Activated T-cell treated with anti-CD3 and anti-CD28 coated beads, Interleukin-2, amount 50 U/mL, for 24 hours (primary cell): Measurements from ENCODE around the gene ATP5F1D.
A peak's percentile ranks its signal among the peaks of the same experiment; 100 is the strongest.

Source experiments
- DNase-seq: peaks from one replicate; pipeline ENCODE4 v3.0.0-alpha.2; 2020
- H3K27ac Mint-ChIP-seq: 2 replicates; pipeline ENCODE4 v1.8.0; 2020; ENCODE audit warnings: mild to moderate bottlenecking, mixed read lengths
- H3K27me3 Mint-ChIP-seq: 2 replicates; pipeline ENCODE4 v1.8.0; 2020; ENCODE audit warnings: mixed read lengths
- H3K36me3 Mint-ChIP-seq: 2 replicates; pipeline ENCODE4 v1.8.0; 2020; ENCODE audit warnings: low read depth, mixed read lengths
- H3K4me1 Mint-ChIP-seq: 2 replicates; pipeline ENCODE4 v1.8.0; 2020; ENCODE audit warnings: low read depth, mixed read lengths
- H3K4me3 Mint-ChIP-seq: 2 replicates; pipeline ENCODE4 v1.8.0; 2020; ENCODE audit warnings: mild to moderate bottlenecking, moderate library complexity, mixed read lengths
- H3K9me3 Mint-ChIP-seq: 2 replicates; pipeline ENCODE4 v1.8.0; 2020; ENCODE audit warnings: mixed read lengths

Gene ATP5F1D

GRCh38 chr19:1216756-1217155 lies 24.8 kb upstream of the ATP5F1D start:
- H3K9me3 Mint-ChIP-seq, result no peaks in the 10 kb centered on the region
- H3K36me3 Mint-ChIP-seq, result peaks cover 40% of the 10 kb centered on the region
- no peaks in the 10 kb centered on the region for H3K27me3 Mint-ChIP-seq
- H3K4me1 Mint-ChIP-seq, result peaks cover 22% of the 10 kb centered on the region
- H3K4me3 Mint-ChIP-seq, result no peak overlapping the region
- H3K27ac Mint-ChIP-seq, result peak overlapping the region; percentile 44
- no peak for DNase-seq

DNA sequence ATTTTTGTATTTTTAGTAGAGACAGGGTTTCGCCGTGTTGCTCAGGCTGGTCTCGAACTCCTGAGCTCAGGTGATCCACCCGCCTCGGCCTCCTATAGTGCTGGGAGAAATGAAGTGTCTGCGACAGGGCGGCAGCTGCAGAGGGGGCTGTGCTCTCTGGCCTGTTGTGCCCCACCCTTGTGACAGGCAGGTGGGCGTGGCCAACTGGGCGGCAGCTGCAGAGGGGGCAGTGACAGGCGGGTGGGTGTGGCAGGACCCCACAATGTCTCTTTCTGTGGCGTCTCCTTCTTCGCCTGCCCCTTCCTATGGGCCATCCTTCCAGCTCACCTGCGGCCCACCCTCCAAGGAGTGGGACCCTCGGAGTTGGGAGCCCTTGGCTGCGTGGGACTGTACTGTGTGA lies 24.2 kb upstream of the ATP5F1D start:
- Mint-ChIP-seq H3K27me3 (no peaks in the 10 kb centered on the region), H3K4me1 (peaks cover 22% of the 10 kb centered on the region), H3K27ac (peak overlapping the region; percentile 40), H3K9me3 (no peaks in the 10 kb centered on the region), H3K4me3 (no peak overlapping the region), H3K36me3 (peaks cover 39% of the 10 kb centered on the region)
- no peak for DNase-seq

GRCh38 chr19:1218751-1219567 lies 22.6 kb upstream of the ATP5F1D start:
- H3K36me3 Mint-ChIP-seq, result peaks cover 39% of the 10 kb centered on the region
- no peak overlapping the region for H3K27ac Mint-ChIP-seq
- H3K4me1 Mint-ChIP-seq, result peaks cover 12% of the 10 kb centered on the region
- H3K9me3 Mint-ChIP-seq, result no peaks in the 10 kb centered on the region
- H3K4me3 Mint-ChIP-seq, result no peak overlapping the region
- no peaks in the 10 kb centered on the region for H3K27me3 Mint-ChIP-seq
- no peak for DNase-seq

DNA sequence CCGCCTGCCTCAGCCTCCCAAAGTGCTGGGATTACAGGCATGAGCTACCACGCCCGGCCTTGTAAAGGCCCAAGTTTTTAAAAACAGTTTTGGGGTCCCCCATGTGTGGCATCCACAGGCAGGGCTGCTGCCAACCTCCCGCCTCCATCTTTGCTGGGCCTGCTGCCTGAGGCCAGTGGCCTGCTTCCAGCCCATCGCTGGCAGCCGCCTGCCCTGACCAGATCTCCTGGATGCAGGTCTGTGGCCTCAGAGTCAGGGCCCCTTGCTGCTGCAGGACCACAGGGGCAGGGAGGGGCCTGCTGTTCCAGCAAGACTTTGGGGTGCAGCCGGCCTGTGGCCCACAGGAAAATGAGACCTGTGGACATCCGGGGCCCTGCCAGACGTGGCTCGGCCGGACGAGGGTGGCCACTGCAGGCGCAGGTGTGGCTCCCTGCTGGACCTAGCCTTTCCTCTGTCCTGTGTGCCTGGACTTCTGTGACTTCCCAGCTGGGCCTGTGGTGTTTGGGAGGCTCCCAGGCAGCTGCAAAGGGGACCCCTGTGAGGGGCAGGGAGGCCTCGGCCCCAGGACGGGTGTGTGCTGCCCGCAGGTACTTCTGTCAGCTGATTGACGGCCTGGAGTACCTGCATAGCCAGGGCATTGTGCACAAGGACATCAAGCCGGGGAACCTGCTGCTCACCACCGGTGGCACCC lies 21.6 kb upstream of the ATP5F1D start:
- DNase-seq, result no peak
- Mint-ChIP-seq H3K9me3 (no peaks in the 10 kb centered on the region), H3K27me3 (no peaks in the 10 kb centered on the region), H3K36me3 (peaks cover 34% of the 10 kb centered on the region), H3K4me3 (no peak overlapping the region), H3K27ac (no peak overlapping the region), H3K4me1 (peaks cover 8% of the 10 kb centered on the region)

- H3K36me3 Mint-ChIP-seq, result peaks cover 33% of the 10 kb centered on the region
- no peak for DNase-seq
- no peak overlapping the region for H3K27ac Mint-ChIP-seq
- H3K4me1 Mint-ChIP-seq, result peaks cover 8% of the 10 kb centered on the region
- H3K4me3 Mint-ChIP-seq, result no peak overlapping the region
- H3K27me3 Mint-ChIP-seq, result no peaks in the 10 kb centered on the region
- H3K9me3 Mint-ChIP-seq, result no peaks in the 10 kb centered on the region
Observed at GRCh38 chr19:1220477-1220930, 21.0 kb upstream of the ATP5F1D start.

- peaks cover 28% of the 10 kb centered on the region for H3K36me3 Mint-ChIP-seq
- H3K27me3 Mint-ChIP-seq, result no peaks in the 10 kb centered on the region
- no peak overlapping the region for H3K27ac Mint-ChIP-seq
- H3K9me3 Mint-ChIP-seq, result no peaks in the 10 kb centered on the region
- DNase-seq, result no peak
- H3K4me1 Mint-ChIP-seq, result peaks cover 4% of the 10 kb centered on the region
- no peak overlapping the region for H3K4me3 Mint-ChIP-seq
Observed at GRCh38 chr19:1220976-1221903, 20.3 kb upstream of the ATP5F1D start.

DNA sequence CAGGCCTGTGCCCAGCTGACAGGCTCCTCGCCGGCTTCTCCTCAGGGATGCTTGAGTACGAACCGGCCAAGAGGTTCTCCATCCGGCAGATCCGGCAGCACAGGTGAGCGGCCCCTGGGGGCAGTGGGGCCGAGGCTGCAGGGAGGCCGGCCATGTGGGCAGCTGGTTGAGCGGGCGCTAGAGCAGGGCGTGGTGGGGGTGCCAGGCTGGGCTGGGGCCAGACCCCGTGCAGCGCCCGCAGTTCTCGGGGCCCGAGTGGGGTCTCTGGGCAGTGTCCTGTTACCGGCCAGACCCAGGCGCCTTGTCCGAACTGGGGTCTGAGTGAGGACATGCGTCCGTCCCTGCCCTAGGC lies 19.7 kb upstream of the ATP5F1D start:
- Mint-ChIP-seq H3K4me3 (no peak overlapping the region), H3K27ac (no peak overlapping the region), H3K36me3 (peaks cover 23% of the 10 kb centered on the region), H3K27me3 (no peaks in the 10 kb centered on the region), H3K9me3 (no peaks in the 10 kb centered on the region), H3K4me1 (peaks cover 2% of the 10 kb centered on the region)
- no peak for DNase-seq

DNA sequence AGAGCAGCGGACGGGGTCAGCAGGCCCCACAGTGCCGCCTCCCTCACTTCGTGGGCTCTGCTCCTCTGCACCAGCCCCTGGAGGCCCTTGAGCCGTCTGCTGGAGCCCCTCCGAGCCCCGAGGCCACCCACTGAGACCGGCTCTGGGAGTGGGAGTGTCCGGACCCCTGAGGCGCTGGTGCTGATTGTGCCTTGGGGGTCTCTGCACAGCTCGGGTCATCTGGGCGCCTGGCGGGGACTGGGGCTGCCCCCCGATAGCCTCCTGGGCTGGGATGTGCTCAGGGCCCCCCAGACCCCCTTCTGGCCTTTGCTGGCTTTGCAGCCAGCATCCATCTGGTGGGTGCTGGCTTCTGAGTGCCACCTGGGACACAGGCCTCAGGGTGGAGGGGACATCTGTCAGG lies 19.2 kb upstream of the ATP5F1D start:
- Mint-ChIP-seq H3K4me1 (no peaks in the 10 kb centered on the region), H3K36me3 (peaks cover 24% of the 10 kb centered on the region), H3K4me3 (no peak overlapping the region), H3K27me3 (no peaks in the 10 kb centered on the region), H3K9me3 (no peaks in the 10 kb centered on the region), H3K27ac (no peak overlapping the region)
- DNase-seq, result no peak

GRCh38 chr19:1223018-1223855 lies 18.3 kb upstream of the ATP5F1D start:
- Mint-ChIP-seq H3K4me1 (no peaks in the 10 kb centered on the region), H3K36me3 (peaks cover 25% of the 10 kb centered on the region), H3K4me3 (no peak overlapping the region), H3K27ac (no peak overlapping the region), H3K9me3 (no peaks in the 10 kb centered on the region), H3K27me3 (no peaks in the 10 kb centered on the region)
- DNase-seq, result peak; percentile 50

GRCh38 chr19:1224047-1224825 lies 17.3 kb upstream of the ATP5F1D start:
- Mint-ChIP-seq H3K27ac (no peak overlapping the region), H3K27me3 (no peaks in the 10 kb centered on the region), H3K36me3 (peaks cover 26% of the 10 kb centered on the region), H3K4me3 (no peak overlapping the region), H3K9me3 (no peaks in the 10 kb centered on the region), H3K4me1 (no peaks in the 10 kb centered on the region)
- DNase-seq, result no peak

DNA sequence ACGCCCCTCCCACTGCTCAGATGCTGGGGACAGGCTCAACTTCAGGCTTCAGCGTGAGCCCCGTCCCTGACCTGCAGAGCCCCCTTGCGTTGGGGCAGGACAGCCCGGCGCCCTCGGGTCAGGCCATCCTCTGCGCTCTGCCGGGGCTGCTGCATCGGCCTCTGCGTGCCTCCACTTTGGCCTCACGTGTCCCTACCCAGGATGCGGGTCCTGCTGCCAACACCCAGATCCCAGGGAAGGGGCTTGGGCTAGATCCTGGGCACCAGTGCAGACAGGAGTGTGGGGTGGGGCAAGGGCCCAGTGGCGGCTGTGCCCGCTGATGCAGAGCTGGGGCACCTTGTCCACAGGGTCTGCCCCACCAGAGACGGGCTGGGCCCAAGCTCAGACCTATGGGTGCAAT lies 16.7 kb upstream of the ATP5F1D start:
- H3K4me3 Mint-ChIP-seq, result no peak overlapping the region
- H3K27me3 Mint-ChIP-seq, result no peaks in the 10 kb centered on the region
- H3K9me3 Mint-ChIP-seq, result no peaks in the 10 kb centered on the region
- H3K4me1 Mint-ChIP-seq, result no peaks in the 10 kb centered on the region
- peaks cover 24% of the 10 kb centered on the region for H3K36me3 Mint-ChIP-seq
- DNase-seq, result no peak
- no peak overlapping the region for H3K27ac Mint-ChIP-seq

DNA sequence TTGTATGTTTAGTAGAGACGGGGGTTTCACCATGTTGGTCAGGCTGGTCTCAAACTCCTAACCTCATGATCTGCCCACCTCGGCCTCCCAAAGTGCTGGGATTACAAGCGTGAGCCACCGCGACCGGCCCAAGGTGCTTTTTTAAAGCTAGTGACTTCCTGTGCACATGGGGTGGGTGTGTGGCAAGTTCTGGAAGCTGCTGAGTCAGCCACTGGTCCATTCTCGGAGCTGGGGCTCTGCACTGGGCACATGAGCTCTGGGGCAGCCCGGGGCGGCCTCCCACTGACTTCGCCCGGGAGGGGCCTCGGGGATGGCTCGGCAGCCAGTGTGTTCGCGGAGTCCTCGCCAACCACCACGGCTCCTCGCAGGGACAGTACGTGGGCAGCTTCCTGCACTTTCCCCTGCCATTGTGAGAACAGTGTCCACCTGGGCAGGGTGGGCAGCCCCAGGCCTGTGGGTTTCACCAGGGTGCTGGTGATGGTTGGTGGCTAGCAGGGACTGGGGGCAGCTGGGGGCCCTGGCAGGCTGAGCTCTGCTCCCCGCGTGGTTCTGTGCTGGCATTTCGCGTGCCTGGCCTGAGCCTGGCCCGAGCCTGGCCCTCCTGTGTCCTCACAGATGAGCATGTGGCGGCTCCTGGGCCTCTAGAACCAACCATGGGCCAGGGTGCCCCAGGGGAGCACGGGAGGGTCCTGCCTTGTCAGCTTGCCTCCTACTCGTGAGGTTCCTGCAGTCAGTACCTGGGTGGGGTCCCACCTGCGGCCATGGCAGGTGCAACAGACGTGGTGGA lies 15.9 kb upstream of the ATP5F1D start:
- Mint-ChIP-seq H3K27me3 (no peaks in the 10 kb centered on the region), H3K27ac (no peak overlapping the region), H3K36me3 (peaks cover 23% of the 10 kb centered on the region), H3K4me1 (no peaks in the 10 kb centered on the region), H3K4me3 (no peak overlapping the region), H3K9me3 (no peaks in the 10 kb centered on the region)
- DNase-seq, result no peak

- no peak overlapping the region for H3K4me3 Mint-ChIP-seq
- DNase-seq, result no peak
- H3K27ac Mint-ChIP-seq, result no peak overlapping the region
- H3K36me3 Mint-ChIP-seq, result peaks cover 18% of the 10 kb centered on the region
- no peaks in the 10 kb centered on the region for H3K27me3 Mint-ChIP-seq
- no peaks in the 10 kb centered on the region for H3K4me1 Mint-ChIP-seq
- no peaks in the 10 kb centered on the region for H3K9me3 Mint-ChIP-seq
Observed at GRCh38 chr19:1226227-1226518, 15.4 kb upstream of the ATP5F1D start.
